CD8-positive, alpha-beta memory T cell (primary cell): ENCODE measurements around the gene SSTR5. TPM values are rescaled to one million over a fixed set of nuclear protein-coding genes. Genes with fewer than 3 reads are reported as not detected.

Experiments used
- CTCF ChIA-PET: fragments of 350-600 bp; sonication (Branson Sonifier 250); formaldehyde crosslinking; loops from one replicate; lab custom pipeline; 2021; ENCODE audit warnings: antibody characterized with exemption; lab: Charles Lee
- POLR2A ChIA-PET: fragments of 350-600 bp; sonication (Branson Sonifier 250); formaldehyde crosslinking; loops from one replicate; lab custom pipeline; 2021; ENCODE audit warnings: antibody characterized with exemption; lab: Charles Lee
- DNase-seq, 5 donors: peaks; one replicate each; pipeline versions ENCODE4 v3.0.0 to v3.0.0-alpha.2; 2020 to 2022; ENCODE audit warnings: mixed read lengths in 1 of 5
- H3K27ac ChIP-seq: one replicate; pipeline ENCODE4 v1.7.0; 2013; ENCODE audit warnings: low read depth, mild to moderate bottlenecking, low read length, moderate library complexity
- H3K27me3 ChIP-seq: 2 replicates; pipeline ENCODE4 v1.7.0; 2013; ENCODE audit warnings: low read length, mild to moderate bottlenecking; ENCODE audit not compliant: insufficient read depth, poor library complexity, severe bottlenecking
- H3K36me3 ChIP-seq: 2 replicates; pipeline ENCODE4 v1.7.0; 2013; ENCODE audit warnings: mild to moderate bottlenecking, low read length, moderate library complexity; ENCODE audit not compliant: insufficient read depth
- H3K4me1 ChIP-seq: 2 replicates; pipeline ENCODE4 v1.7.0; 2013; ENCODE audit warnings: mild to moderate bottlenecking, low read length, moderate library complexity; ENCODE audit not compliant: insufficient read depth
- H3K4me3 ChIP-seq: 2 replicates; pipeline ENCODE4 v1.7.0; 2013; ENCODE audit warnings: mild to moderate bottlenecking, low read length
- H3K9me3 ChIP-seq: 2 replicates; pipeline ENCODE4 v1.7.0; 2013; ENCODE audit warnings: mild to moderate bottlenecking, low read length
- H3K27ac Mint-ChIP-seq, 8 donors: one replicate each; pipeline ENCODE4 v1.8.0; 2020 to 2021; ENCODE audit warnings: mixed read lengths in 8 of 8, mild to moderate bottlenecking in 6 of 8, inconsistent platforms in 3 of 8, moderate library complexity in 3 of 8
- H3K27me3 Mint-ChIP-seq, 2 donors: one replicate each; pipeline ENCODE4 v1.8.0; 2020 to 2021; ENCODE audit warnings: mixed read lengths in 2 of 2, mild to moderate bottlenecking in 1 of 2, moderate library complexity in 1 of 2
- H3K36me3 Mint-ChIP-seq, 3 donors: one replicate each; pipeline ENCODE4 v1.8.0; 2020 to 2021; ENCODE audit warnings: mixed read lengths in 3 of 3, inconsistent platforms in 1 of 3, mild to moderate bottlenecking in 1 of 3
- H3K4me1 Mint-ChIP-seq, 3 donors: one replicate each; pipeline ENCODE4 v1.8.0; 2020 to 2021; ENCODE audit warnings: mixed read lengths in 3 of 3, inconsistent platforms in 1 of 3, mild to moderate bottlenecking in 1 of 3
- H3K4me3 Mint-ChIP-seq, 7 donors: one replicate each; pipeline ENCODE4 v1.8.0; 2020 to 2021; ENCODE audit warnings: mixed read lengths in 7 of 7, mild to moderate bottlenecking in 6 of 7, moderate library complexity in 4 of 7, inconsistent platforms in 2 of 7
- H3K9me3 Mint-ChIP-seq, 5 donors: one replicate each; pipeline ENCODE4 v1.8.0; 2020 to 2022; ENCODE audit warnings: mixed read lengths in 5 of 5, mild to moderate bottlenecking in 3 of 5, moderate library complexity in 2 of 5, inconsistent platforms in 1 of 5
- polyA plus RNA-seq: library from polyadenylated mRNA; unstranded; fragments of 300-500 nt; fragmentation: Illumina TruSeq; gene quantifications from one replicate; pipeline ENCODE4 v1.2.3, GENCODE V29; 2021
- total RNA-seq, 2 experiments: library from RNA; stranded (reverse); gene quantifications; one replicate each; pipeline ENCODE4 v1.2.3, GENCODE V29; 2021

SSTR5 gene
- total and polyA plus RNA-seq, 3 experiments from 2014 or later: not detected

DNA sequence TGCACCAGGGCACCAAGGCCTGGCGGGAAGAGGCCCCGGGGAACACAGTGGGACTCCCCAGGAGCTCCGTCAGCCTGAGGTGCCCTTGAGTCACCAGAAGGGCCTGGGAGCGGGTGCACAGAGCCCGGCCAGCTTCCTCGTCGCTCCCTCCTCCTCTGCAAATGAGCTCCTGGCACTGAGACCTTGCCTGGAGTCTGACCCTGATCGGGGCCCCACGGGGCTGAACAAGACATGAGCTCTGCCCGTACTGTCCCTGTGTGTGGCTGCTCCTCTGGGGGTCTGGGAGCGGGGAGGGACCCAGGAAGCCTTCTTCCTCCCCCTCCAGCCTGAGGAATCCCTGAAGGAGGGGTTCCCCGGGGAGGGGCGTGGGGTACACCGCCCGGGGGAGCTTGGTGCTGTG lies 36.4 kb upstream of the SSTR5 start:
- H3K4me1 ChIP-seq: no peaks in the 10 kb centered on the region
- no peaks in the 10 kb centered on the region for H3K36me3 ChIP-seq
- no peak overlapping the region for H3K27ac ChIP-seq
- Mint-ChIP-seq H3K36me3 (no peaks in the 10 kb centered on the region), H3K9me3 (no peaks in the 10 kb centered on the region), H3K4me3 (no peak overlapping the region), H3K27me3 (peaks cover 0 to 2% of the 10 kb centered on the region in 2 donors), H3K4me1 (no peaks in the 10 kb centered on the region), H3K27ac (no peak overlapping the region)
- ChIA-PET CTCF (no interaction called here), POLR2A (no interaction called here)
- DNase-seq: no peak
- H3K4me3 ChIP-seq: no peak overlapping the region
- H3K27me3 ChIP-seq: no peaks in the 10 kb centered on the region
- H3K9me3 ChIP-seq: no peaks in the 10 kb centered on the region

DNA sequence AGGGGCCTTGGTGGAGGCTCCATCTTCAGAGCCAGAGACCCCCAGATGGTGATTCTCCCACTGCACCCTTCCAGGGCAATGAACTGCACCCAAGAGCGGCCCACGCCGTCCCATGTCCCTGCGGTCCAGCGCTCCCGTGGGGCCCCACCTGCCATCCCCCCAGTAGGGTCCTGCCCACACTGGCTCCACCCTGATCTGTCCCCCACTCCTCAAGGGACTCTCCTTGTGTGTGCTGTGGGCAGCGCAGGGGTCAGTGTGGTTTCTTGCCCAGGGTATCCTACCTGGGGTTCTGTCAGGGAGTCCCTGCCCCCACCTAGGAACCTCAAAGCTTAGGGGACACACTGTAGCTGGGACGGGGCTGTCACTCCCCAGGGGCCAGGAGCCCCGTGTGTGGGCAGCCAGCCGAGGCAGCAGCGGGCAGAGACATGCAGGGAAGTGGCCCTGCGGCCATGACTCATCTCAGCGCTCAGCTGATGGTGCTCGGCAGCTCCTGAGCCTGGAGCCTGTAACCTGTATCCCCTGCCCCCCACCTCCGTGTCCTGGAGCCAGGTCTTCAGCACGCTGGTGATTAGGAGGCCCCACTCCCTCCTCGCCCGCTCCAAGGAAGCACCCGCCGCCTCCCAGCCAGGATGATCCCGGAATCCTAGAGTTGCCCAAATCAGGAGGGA lies 35.7 kb upstream of the SSTR5 start:
- no peaks in the 10 kb centered on the region for H3K9me3 ChIP-seq
- POLR2A ChIA-PET: no interaction called here
- H3K4me1 ChIP-seq: no peaks in the 10 kb centered on the region
- no peaks in the 10 kb centered on the region for H3K36me3 Mint-ChIP-seq
- H3K4me1 Mint-ChIP-seq: no peaks in the 10 kb centered on the region
- H3K27me3 ChIP-seq: no peaks in the 10 kb centered on the region
- no peak overlapping the region for H3K27ac Mint-ChIP-seq
- H3K4me3 Mint-ChIP-seq: no peak overlapping the region
- H3K27me3 Mint-ChIP-seq: peaks cover 3 to 4% of the 10 kb centered on the region in 2 donors
- H3K4me3 ChIP-seq: no peak overlapping the region
- no peaks in the 10 kb centered on the region for H3K36me3 ChIP-seq
- no peak overlapping the region for H3K27ac ChIP-seq
- H3K9me3 Mint-ChIP-seq: no peaks in the 10 kb centered on the region
- no peak for DNase-seq
- CTCF ChIA-PET: no interaction called here

DNA sequence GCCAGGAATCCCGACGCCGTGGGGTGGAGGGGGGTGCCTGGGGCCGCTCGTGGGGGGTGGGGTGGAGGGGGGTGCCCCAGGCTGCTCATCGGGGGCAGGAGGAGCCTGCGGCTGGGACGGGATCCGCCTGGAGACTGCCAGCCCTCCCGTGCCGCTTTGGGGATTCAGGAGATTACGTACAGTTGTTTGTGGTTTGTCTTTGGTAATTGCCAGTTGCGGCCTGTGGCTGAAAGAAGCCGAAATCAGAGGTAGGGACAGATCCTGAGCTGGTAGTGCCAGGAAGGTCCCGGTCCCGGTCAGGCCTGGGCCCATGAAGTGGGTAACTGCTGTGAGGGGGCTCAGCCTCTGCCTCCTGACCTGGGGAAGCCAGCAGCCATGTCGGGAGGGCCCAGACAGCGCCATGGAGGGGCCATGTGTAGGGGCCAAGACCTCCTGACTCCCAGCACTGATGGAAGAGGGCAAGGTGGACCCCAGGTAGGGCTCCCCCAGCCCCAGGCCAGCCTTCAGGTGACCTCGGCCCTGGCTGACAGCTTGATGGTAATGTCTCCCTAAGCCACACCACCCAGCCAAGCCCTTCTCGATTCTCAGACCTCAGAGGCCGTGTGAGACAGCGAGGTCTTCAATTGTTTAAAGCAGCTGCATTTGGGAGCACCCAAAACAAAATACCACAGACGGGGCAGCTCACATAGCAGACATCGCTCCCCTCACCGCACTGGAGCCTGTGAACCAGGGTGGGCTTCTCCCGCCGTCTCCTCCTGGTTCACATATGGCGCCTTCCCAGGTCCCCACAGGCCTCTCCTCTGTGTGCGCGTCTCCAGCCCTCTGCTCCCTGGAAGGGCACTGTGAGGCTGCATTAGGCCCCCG lies 34.9 kb upstream of the SSTR5 start:
- Mint-ChIP-seq H3K4me3 (no peak overlapping the region), H3K4me1 (peaks cover 0 to 1% (median 0%) of the 10 kb centered on the region in 3 donors), H3K36me3 (no peaks in the 10 kb centered on the region), H3K27ac (peak overlapping the region in 1 of 8 donors; percentile 73), H3K27me3 (peaks cover 4 to 9% of the 10 kb centered on the region in 2 donors), H3K9me3 (peaks cover 0 to 3% (median 0%) of the 10 kb centered on the region in 5 donors)
- H3K36me3 ChIP-seq: no peaks in the 10 kb centered on the region
- no peaks in the 10 kb centered on the region for H3K9me3 ChIP-seq
- H3K4me3 ChIP-seq: no peak overlapping the region
- H3K4me1 ChIP-seq: no peaks in the 10 kb centered on the region
- H3K27me3 ChIP-seq: no peaks in the 10 kb centered on the region
- CTCF ChIA-PET: no interaction called here
- DNase-seq: no peak
- no peak overlapping the region for H3K27ac ChIP-seq
- POLR2A ChIA-PET: no interaction called here

GRCh38 chr16:1038932-1039331 lies 33.6 kb upstream of the SSTR5 start:
- Histone ChIP-seq H3K4me3 (no peak overlapping the region), H3K27ac (no peak overlapping the region), H3K36me3 (no peaks in the 10 kb centered on the region), H3K9me3 (no peaks in the 10 kb centered on the region), H3K4me1 (no peaks in the 10 kb centered on the region), H3K27me3 (no peaks in the 10 kb centered on the region)
- H3K9me3 Mint-ChIP-seq: peaks cover 0 to 3% (median 0%) of the 10 kb centered on the region in 5 donors
- H3K27me3 Mint-ChIP-seq: peaks cover 4 to 9% of the 10 kb centered on the region in 2 donors
- peaks cover 0 to 1% (median 0%) of the 10 kb centered on the region in 3 donors for H3K4me1 Mint-ChIP-seq
- H3K4me3 Mint-ChIP-seq: no peak overlapping the region
- H3K27ac Mint-ChIP-seq: no peak overlapping the region
- H3K36me3 Mint-ChIP-seq: no peaks in the 10 kb centered on the region
- DNase-seq: no peak
- POLR2A ChIA-PET: no interaction called here
- CTCF ChIA-PET: no interaction called here

GRCh38 chr16:1039762-1040161 lies 32.8 kb upstream of the SSTR5 start:
- H3K36me3 ChIP-seq: no peaks in the 10 kb centered on the region
- POLR2A ChIA-PET: no interaction called here

DNA sequence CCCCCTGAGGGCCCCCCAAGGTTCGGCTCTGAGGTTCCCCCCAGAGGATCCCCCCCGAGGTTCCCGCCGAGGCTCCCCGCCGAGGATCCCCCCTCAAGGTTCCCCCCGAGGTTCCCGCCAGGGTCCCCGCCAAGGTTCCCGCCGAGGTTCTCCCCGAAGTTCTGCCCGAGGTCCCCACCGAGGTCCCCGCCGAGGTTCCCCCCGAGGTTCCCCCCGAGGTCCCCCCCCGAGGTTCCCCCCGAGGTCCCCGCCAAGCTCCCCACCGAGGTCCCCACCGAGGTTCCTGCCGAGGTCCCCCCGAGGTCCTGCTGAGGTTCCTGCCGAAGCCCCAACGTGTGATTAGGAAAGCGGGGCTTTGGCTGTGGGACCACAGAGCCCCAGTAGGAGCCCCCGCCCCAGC lies 32.2 kb upstream of the SSTR5 start:
- no peak for DNase-seq
- H3K27ac ChIP-seq: no peak overlapping the region
- H3K4me1 Mint-ChIP-seq: peaks cover 0 to 1% (median 0%) of the 10 kb centered on the region in 3 donors
- CTCF ChIA-PET: interaction anchor here (1.4 kb wide), 1 partner anchor 17 kb away, joined by 4 read pairs; no protein-coding TSS in a partner anchor
- H3K9me3 ChIP-seq: no peaks in the 10 kb centered on the region
- H3K4me1 ChIP-seq: no peaks in the 10 kb centered on the region
- H3K27me3 Mint-ChIP-seq: peaks cover 3 to 9% of the 10 kb centered on the region in 2 donors
- H3K27ac Mint-ChIP-seq: no peak overlapping the region
- no peaks in the 10 kb centered on the region for H3K36me3 ChIP-seq
- no peaks in the 10 kb centered on the region for H3K27me3 ChIP-seq
- no peaks in the 10 kb centered on the region for H3K36me3 Mint-ChIP-seq
- POLR2A ChIA-PET: no interaction called here
- H3K9me3 Mint-ChIP-seq: peaks cover 0 to 3% (median 0%) of the 10 kb centered on the region in 5 donors
- H3K4me3 Mint-ChIP-seq: no peak overlapping the region
- H3K4me3 ChIP-seq: no peak overlapping the region

More at GRCh38 chr16:1039762-1040161, 32.8 kb upstream of the SSTR5 start:
- no peaks in the 10 kb centered on the region for H3K36me3 Mint-ChIP-seq
- DNase-seq: no peak
- CTCF ChIA-PET: no interaction called here
- Histone ChIP-seq H3K27ac (no peak overlapping the region), H3K4me1 (no peaks in the 10 kb centered on the region), H3K27me3 (no peaks in the 10 kb centered on the region), H3K4me3 (no peak overlapping the region), H3K9me3 (no peaks in the 10 kb centered on the region)
- H3K9me3 Mint-ChIP-seq: peaks cover 0 to 3% (median 0%) of the 10 kb centered on the region in 5 donors
- H3K27me3 Mint-ChIP-seq: peaks cover 4 to 9% of the 10 kb centered on the region in 2 donors
- no peak overlapping the region for H3K27ac Mint-ChIP-seq
- H3K4me3 Mint-ChIP-seq: no peak overlapping the region
- peaks cover 0 to 1% (median 0%) of the 10 kb centered on the region in 3 donors for H3K4me1 Mint-ChIP-seq

- H3K36me3 Mint-ChIP-seq: no peaks in the 10 kb centered on the region
- ChIA-PET POLR2A (no interaction called here), CTCF (interaction anchor here (1.0 to 1.4 kb wide), 2 partner anchors 15 to 17 kb away, joined by 4 read pairs; no protein-coding TSS in a partner anchor)
- peaks cover 0 to 1% (median 0%) of the 10 kb centered on the region in 3 donors for H3K4me1 Mint-ChIP-seq
- no peak overlapping the region for H3K4me3 Mint-ChIP-seq
- Histone ChIP-seq H3K4me3 (no peak overlapping the region), H3K27me3 (no peaks in the 10 kb centered on the region), H3K4me1 (no peaks in the 10 kb centered on the region), H3K9me3 (no peaks in the 10 kb centered on the region), H3K36me3 (no peaks in the 10 kb centered on the region), H3K27ac (no peak overlapping the region)
- H3K27ac Mint-ChIP-seq: peak overlapping the region in 1 of 8 donors; percentile 49
- H3K27me3 Mint-ChIP-seq: peaks cover 2 to 9% of the 10 kb centered on the region in 2 donors
- H3K9me3 Mint-ChIP-seq: peaks cover 0 to 3% (median 0%) of the 10 kb centered on the region in 5 donors
- no peak for DNase-seq
Observed at GRCh38 chr16:1042049-1042744, 30.4 kb upstream of the SSTR5 start.
